NCI-H1930 (cell line): ENCODE results near the gene SLC5A10.
"Not testable (repeated sequence)": the region's sequence is repeated elsewhere in the genome, so short reads cannot be mapped to it uniquely, and the experiment has no call there.

Experiments
- DNase-seq, 2 experiments: peaks; one replicate each; lab custom pipeline; 2025; lab: John Stamatoyannopoulos, UW

The SLC5A10 gene

GRCh38 chr17:19017804-19018599 lies 66.0 kb downstream of the SLC5A10 start:
- no peak for DNase-seq

GRCh38 chr17:19018600-19018950 lies 66.6 kb downstream of the SLC5A10 start:
- no peak for DNase-seq

- no peak for DNase-seq
Measured at GRCh38 chr17:19019041-19019941, 67.3 kb downstream of the SLC5A10 start.

- no peak for DNase-seq
Measured at GRCh38 chr17:19020016-19020415, 68.1 kb downstream of the SLC5A10 start.

- not testable (repeated sequence) for DNase-seq
Measured at GRCh38 chr17:19021011-19021621, 69.2 kb downstream of the SLC5A10 start.

GRCh38 chr17:19021622-19022083 lies 69.7 kb downstream of the SLC5A10 start:
- no peak for DNase-seq

- no peak for DNase-seq
Measured at GRCh38 chr17:19022128-19022527, 70.2 kb downstream of the SLC5A10 start.

GRCh38 chr17:19022747-19023146 lies 70.8 kb downstream of the SLC5A10 start:
- DNase-seq, result no peak

GRCh38 chr17:19023209-19023999 lies 71.4 kb downstream of the SLC5A10 start:
- no peak for DNase-seq

- DNase-seq, result no peak
Measured at GRCh38 chr17:19024101-19025078, 72.4 kb downstream of the SLC5A10 start.

GRCh38 chr17:19028671-19029070 lies 76.7 kb downstream of the SLC5A10 start:
- DNase-seq, result not testable (repeated sequence)

- DNase-seq, result not testable (repeated sequence)
Measured at GRCh38 chr17:19029740-19030139, 77.8 kb downstream of the SLC5A10 start.

- not testable (repeated sequence) for DNase-seq
Measured at GRCh38 chr17:19030771-19031449, 78.9 kb downstream of the SLC5A10 start.

- not testable (repeated sequence) for DNase-seq
Measured at GRCh38 chr17:19031729-19032128, 79.8 kb downstream of the SLC5A10 start.

- DNase-seq, result not testable (repeated sequence)
Measured at GRCh38 chr17:19032377-19032988, 80.5 kb downstream of the SLC5A10 start.

GRCh38 chr17:19036186-19036585 lies 84.2 kb downstream of the SLC5A10 start:
- DNase-seq, result not testable (repeated sequence)

GRCh38 chr17:19037547-19037946 lies 85.6 kb downstream of the SLC5A10 start:
- DNase-seq, result not testable (repeated sequence)

GRCh38 chr17:19038007-19038406 lies 86.0 kb downstream of the SLC5A10 start:
- not testable (repeated sequence) for DNase-seq

- DNase-seq, result not testable (repeated sequence)
Measured at GRCh38 chr17:19038730-19039129, 86.8 kb downstream of the SLC5A10 start.
